Esophagus muscularis mucosa (tissue), 4 donors: ENCODE data around the gene CRTAP.

Experiments used
- CTCF ChIP-seq, 3 experiments: fragments of 200-600 bp in 2 of 3; fragments of 450-650 bp in 1 of 3; sonication (generic) in 2 of 3; IDR thresholded peaks; one replicate each; pipeline ENCODE4 v1.5.1; 2017 to 2019; ENCODE audit warnings: antibody characterized with exemption in 3 of 3, mild to moderate bottlenecking in 2 of 3, moderate library complexity in 1 of 3
- EP300 ChIP-seq: sonication (generic); formaldehyde crosslinking; IDR thresholded peaks from one replicate; pipeline ENCODE4 v1.6.1; 2017; ENCODE audit warnings: antibody characterized with exemption
- POLR2A ChIP-seq: fragments of 450-650 bp; IDR thresholded peaks from one replicate; pipeline ENCODE4 v1.6.1; 2017; ENCODE audit warnings: antibody characterized with exemption, moderate library complexity, mild to moderate bottlenecking, low read depth
- POLR2AphosphoS5 ChIP-seq, 2 donors: sonication (generic); formaldehyde crosslinking; IDR thresholded peaks; one replicate each; pipeline ENCODE4 v1.6.1; 2017; ENCODE audit warnings: antibody characterized with exemption in 2 of 2

- TF ChIP-seq CTCF (IDR thresholded peaks at IDR 0.05): no peak
- no peak for TF ChIP-seq EP300
- no peak for TF ChIP-seq POLR2A
- TF ChIP-seq POLR2AphosphoS5 (IDR thresholded peaks at IDR 0.05): no peak
These were observed 22.1 kb upstream of the CRTAP start for GRCh38 chr3:33091746-33092145.
